ENCODE measurements around the gene MAD2L2.

MAD2L2 gene

DNA sequence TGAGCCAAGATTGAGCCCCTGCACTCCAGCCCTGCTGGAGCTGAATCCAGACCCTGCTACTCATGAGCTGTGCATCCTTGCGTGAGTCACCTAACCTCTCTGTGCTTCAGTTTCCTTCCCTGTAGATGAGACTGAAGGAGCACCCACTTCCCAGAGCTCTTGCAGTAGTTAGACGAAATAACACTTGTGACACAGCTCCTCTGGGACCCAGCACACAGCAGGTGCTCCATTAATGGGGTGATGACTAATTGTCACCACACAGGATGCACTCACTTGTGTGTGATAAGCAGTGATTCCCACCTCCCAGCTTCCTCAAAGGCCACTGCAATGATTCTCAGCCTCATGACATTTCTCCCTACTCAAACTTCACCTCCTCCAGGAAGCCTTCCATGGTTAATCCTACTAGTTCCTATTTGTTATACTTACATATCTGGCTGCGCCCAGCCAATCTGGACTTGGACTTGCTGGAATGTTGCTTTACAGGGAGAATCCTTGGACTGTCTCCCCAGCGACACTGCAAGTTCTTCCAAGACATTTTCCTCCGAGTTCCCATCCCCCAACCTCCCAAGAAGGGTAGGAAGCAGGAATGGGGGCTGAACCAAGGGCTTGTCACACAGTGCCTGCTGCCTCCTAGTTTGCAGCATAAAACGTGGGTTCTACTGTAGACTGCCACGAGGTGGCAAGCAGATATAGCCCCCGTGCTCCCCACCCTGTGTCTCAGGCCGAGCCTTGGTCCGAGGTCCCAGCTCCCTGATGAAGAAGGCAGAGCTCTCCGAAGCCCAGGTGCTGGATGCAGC, 27.8 kb upstream of the MAD2L2 start:
- H3K36me3 ChIP-seq (ENCODE audit: control insufficient read depth, insufficient read depth, low read length) = no peaks in the 10 kb centered on the region
- H3K27ac ChIP-seq = no peak overlapping the region
- H2AFZ ChIP-seq = no peak overlapping the region
- no peak overlapping the region for H3K9ac ChIP-seq
- TF ChIP-seq, protein P1, sequence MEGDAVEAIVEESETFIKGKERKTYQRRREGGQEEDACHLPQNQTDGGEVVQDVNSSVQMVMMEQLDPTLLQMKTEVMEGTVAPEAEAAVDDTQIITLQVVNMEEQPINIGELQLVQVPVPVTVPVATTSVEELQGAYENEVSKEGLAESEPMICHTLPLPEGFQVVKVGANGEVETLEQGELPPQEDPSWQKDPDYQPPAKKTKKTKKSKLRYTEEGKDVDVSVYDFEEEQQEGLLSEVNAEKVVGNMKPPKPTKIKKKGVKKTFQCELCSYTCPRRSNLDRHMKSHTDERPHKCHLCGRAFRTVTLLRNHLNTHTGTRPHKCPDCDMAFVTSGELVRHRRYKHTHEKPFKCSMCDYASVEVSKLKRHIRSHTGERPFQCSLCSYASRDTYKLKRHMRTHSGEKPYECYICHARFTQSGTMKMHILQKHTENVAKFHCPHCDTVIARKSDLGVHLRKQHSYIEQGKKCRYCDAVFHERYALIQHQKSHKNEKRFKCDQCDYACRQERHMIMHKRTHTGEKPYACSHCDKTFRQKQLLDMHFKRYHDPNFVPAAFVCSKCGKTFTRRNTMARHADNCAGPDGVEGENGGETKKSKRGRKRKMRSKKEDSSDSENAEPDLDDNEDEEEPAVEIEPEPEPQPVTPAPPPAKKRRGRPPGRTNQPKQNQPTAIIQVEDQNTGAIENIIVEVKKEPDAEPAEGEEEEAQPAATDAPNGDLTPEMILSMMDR (IDR thresholded peaks at IDR 0.05) = no peak
- peaks cover 4% of the 10 kb centered on the region for H3K4me1 ChIP-seq
- H3K4me2 ChIP-seq (ENCODE audit: low read length) = no peak overlapping the region
- no peak overlapping the region for H3K4me3 ChIP-seq (ENCODE audit: low read depth, low read length)
- no peaks in the 10 kb centered on the region for H3K9me3 ChIP-seq (ENCODE audit: control insufficient read depth, low read length)
- H3K79me2 ChIP-seq = no peaks in the 10 kb centered on the region
- H3K27me3 ChIP-seq (ENCODE audit: control insufficient read depth, insufficient read depth, low read length) = no peaks in the 10 kb centered on the region

- H3K4me1 ChIP-seq = peaks cover 4% of the 10 kb centered on the region
- H3K9me3 ChIP-seq (ENCODE audit: control insufficient read depth, low read length) = no peaks in the 10 kb centered on the region
- peak overlapping the region; percentile 38 for H2AFZ ChIP-seq
- no peaks in the 10 kb centered on the region for H3K79me2 ChIP-seq
- no peaks in the 10 kb centered on the region for H3K27me3 ChIP-seq (ENCODE audit: control insufficient read depth, insufficient read depth, low read length)
- H3K27ac ChIP-seq = no peak overlapping the region
- TF ChIP-seq, protein P1 (IDR thresholded peaks at IDR 0.05) = no peak
- H3K4me3 ChIP-seq (ENCODE audit: low read depth, low read length) = no peak overlapping the region
- no peaks in the 10 kb centered on the region for H3K36me3 ChIP-seq (ENCODE audit: control insufficient read depth, insufficient read depth, low read length)
- H3K4me2 ChIP-seq (ENCODE audit: low read length) = no peak overlapping the region
- no peak overlapping the region for H3K9ac ChIP-seq
Measured at GRCh38 chr1:11707621-11708276, 26.8 kb upstream of the MAD2L2 start.

- H3K4me2 ChIP-seq (ENCODE audit: low read length) = no peak overlapping the region
- H3K27me3 ChIP-seq (ENCODE audit: control insufficient read depth, insufficient read depth, low read length) = no peaks in the 10 kb centered on the region
- H3K4me1 ChIP-seq = peaks cover 4% of the 10 kb centered on the region
- no peaks in the 10 kb centered on the region for H3K79me2 ChIP-seq
- H3K27ac ChIP-seq = no peak overlapping the region
- no peaks in the 10 kb centered on the region for H3K9me3 ChIP-seq (ENCODE audit: control insufficient read depth, low read length)
- H2AFZ ChIP-seq = no peak overlapping the region
- TF ChIP-seq, protein P1 (IDR thresholded peaks at IDR 0.05) = no peak
- no peak overlapping the region for H3K9ac ChIP-seq
- H3K36me3 ChIP-seq (ENCODE audit: control insufficient read depth, insufficient read depth, low read length) = no peaks in the 10 kb centered on the region
- no peak overlapping the region for H3K4me3 ChIP-seq (ENCODE audit: low read depth, low read length)
Measured at GRCh38 chr1:11706292-11706691, 25.3 kb upstream of the MAD2L2 start.

- Histone ChIP-seq H3K9me3 (ENCODE audit: control insufficient read depth, low read length) (no peaks in the 10 kb centered on the region), H3K27me3 (ENCODE audit: control insufficient read depth, insufficient read depth, low read length) (peaks cover 4% of the 10 kb centered on the region), H3K4me2 (ENCODE audit: low read length) (no peak overlapping the region), H2AFZ (no peak overlapping the region), H3K79me2 (no peaks in the 10 kb centered on the region), H3K4me3 (ENCODE audit: low read depth, low read length) (no peak overlapping the region), H3K4me1 (peaks cover 4% of the 10 kb centered on the region), H3K9ac (no peak overlapping the region), H3K27ac (no peak overlapping the region), H3K36me3 (ENCODE audit: control insufficient read depth, insufficient read depth, low read length) (no peaks in the 10 kb centered on the region)
- TF ChIP-seq, protein P1 (IDR thresholded peaks at IDR 0.05) = no peak
Measured at GRCh38 chr1:11705596-11705995, 24.6 kb upstream of the MAD2L2 start.

Measured in parathyroid adenoma (tissue), 2 donors.